WTC11 (cell line): ENCODE measurements around the gene CACNA2D3. TPM values are rescaled to one million over a fixed set of nuclear protein-coding genes. Genes with fewer than 3 reads are reported as not detected.

Experiments
- ATAC-seq: fragments of 200-7000 bp; cut with Tn5 transposase; 2 replicates; pipeline ENCODE4 v1.10.0; 2021; ENCODE audit warnings: mild to moderate bottlenecking, moderate library complexity
- CTCF ChIA-PET: fragments of 300-600 bp; sonication (Branson Sonifier 250); formaldehyde crosslinking; loops from one replicate; lab custom pipeline; 2021; ENCODE audit warnings: antibody characterized with exemption; lab: Charles Lee
- POLR2A ChIA-PET: fragments of 350-600 bp; sonication (Branson Sonifier 250); formaldehyde crosslinking; loops from one replicate; lab custom pipeline; 2021; ENCODE audit warnings: antibody characterized with exemption; lab: Charles Lee
- DNase-seq: peaks from one replicate; pipeline ENCODE4 v3.0.0; 2021; ENCODE audit warnings: low spot score
- H3K27ac Mint-ChIP-seq: 2 replicates; pipeline ENCODE4 v1.8.0; 2021; ENCODE audit warnings: mixed read lengths
- H3K27me3 Mint-ChIP-seq: 2 replicates; pipeline ENCODE4 v1.8.0; 2021; ENCODE audit warnings: low read depth, mild to moderate bottlenecking, moderate library complexity, mixed read lengths
- H3K36me3 Mint-ChIP-seq: 2 replicates; pipeline ENCODE4 v1.8.0; 2021; ENCODE audit warnings: mixed read lengths
- H3K4me1 Mint-ChIP-seq: 2 replicates; pipeline ENCODE4 v1.8.0; 2022; ENCODE audit warnings: mixed read lengths
- H3K4me3 Mint-ChIP-seq: 2 replicates; pipeline ENCODE4 v1.8.0; 2021; ENCODE audit warnings: mild to moderate bottlenecking, moderate library complexity, mixed read lengths
- H3K9me3 Mint-ChIP-seq: 2 replicates; pipeline ENCODE4 v1.8.0; 2021; ENCODE audit warnings: mixed read lengths
- GTF2I ChIP-seq: fragments of 250-450 bp; sonication (Bioruptor Pico); conservative IDR thresholded peaks from 2 replicates; pipeline ENCODE4 v1.4.0; 2021; ENCODE audit warnings: mild to moderate bottlenecking
- HMGA2 ChIP-seq: fragments of 250-450 bp; sonication (Bioruptor Pico); IDR thresholded peaks from 2 replicates; pipeline ENCODE4 v1.4.0; 2021; ENCODE audit warnings: mild to moderate bottlenecking, moderate library complexity
- MYBL2 ChIP-seq: sonication (generic); formaldehyde crosslinking; IDR thresholded peaks from 2 replicates; pipeline ENCODE4 v1.8.1; 2023; ENCODE audit warnings: mild to moderate bottlenecking, moderate library complexity, missing genetic modification reagents
- PRRX2 ChIP-seq: fragments of 250-450 bp; sonication (Bioruptor Pico); IDR thresholded peaks from 2 replicates; pipeline ENCODE4 v1.8.0; 2021; ENCODE audit warnings: mild to moderate bottlenecking
- SMAD4 ChIP-seq: sonication (generic); formaldehyde crosslinking; IDR thresholded peaks from 2 replicates; pipeline ENCODE4 v1.8.0; 2022; ENCODE audit warnings: mild to moderate bottlenecking, missing genetic modification reagents
- ZNF232 ChIP-seq: sonication (generic); formaldehyde crosslinking; IDR thresholded peaks from 2 replicates; pipeline ENCODE4 v1.8.0; 2022; ENCODE audit warnings: mild to moderate bottlenecking, missing genetic modification reagents
- ZNF263 ChIP-seq: sonication (generic); formaldehyde crosslinking; IDR thresholded peaks from 2 replicates; pipeline ENCODE4 v1.8.1; 2022; ENCODE audit warnings: low read depth, mild to moderate bottlenecking, moderate library complexity, missing genetic modification reagents
- ZNF317 ChIP-seq: sonication (generic); formaldehyde crosslinking; IDR thresholded peaks from 2 replicates; pipeline ENCODE4 v1.8.1; 2023; ENCODE audit warnings: low read depth, mild to moderate bottlenecking, moderate library complexity, missing genetic modification reagents, borderline replicate concordance
- total RNA-seq: library from RNA; stranded (reverse); gene quantifications from 3 replicates; pipeline ENCODE4 v1.2.3, GENCODE V29; 2021
- TF ChIP-seq, protein P1 (sequence below): fragments of 250-450 bp; sonication (Bioruptor Pico); IDR thresholded peaks from 2 replicates; pipeline ENCODE4 v1.9.0; 2021; ENCODE audit warnings: mild to moderate bottlenecking, borderline replicate concordance
- TF ChIP-seq, protein P2 (sequence below): fragments of 250-450 bp; sonication (Bioruptor Pico); IDR thresholded peaks from 2 replicates; pipeline ENCODE4 v1.9.0; 2021; ENCODE audit warnings: moderate library complexity, mild to moderate bottlenecking, inconsistent platforms, borderline replicate concordance
- TF ChIP-seq, protein P3 (sequence below): fragments of 200-600 bp; IDR thresholded peaks from 2 replicates; pipeline ENCODE4 v1.8.0; 2022; ENCODE audit warnings: antibody characterized with exemption
- TF ChIP-seq, protein P4 (sequence below): sonication (generic); formaldehyde crosslinking; conservative IDR thresholded peaks from 2 replicates; pipeline ENCODE4 v1.8.1; 2022; ENCODE audit warnings: mild to moderate bottlenecking, missing genetic modification reagents

Gene CACNA2D3
- total RNA-seq, 1 experiment from 2014 or later: 5.0 TPM

DNA sequence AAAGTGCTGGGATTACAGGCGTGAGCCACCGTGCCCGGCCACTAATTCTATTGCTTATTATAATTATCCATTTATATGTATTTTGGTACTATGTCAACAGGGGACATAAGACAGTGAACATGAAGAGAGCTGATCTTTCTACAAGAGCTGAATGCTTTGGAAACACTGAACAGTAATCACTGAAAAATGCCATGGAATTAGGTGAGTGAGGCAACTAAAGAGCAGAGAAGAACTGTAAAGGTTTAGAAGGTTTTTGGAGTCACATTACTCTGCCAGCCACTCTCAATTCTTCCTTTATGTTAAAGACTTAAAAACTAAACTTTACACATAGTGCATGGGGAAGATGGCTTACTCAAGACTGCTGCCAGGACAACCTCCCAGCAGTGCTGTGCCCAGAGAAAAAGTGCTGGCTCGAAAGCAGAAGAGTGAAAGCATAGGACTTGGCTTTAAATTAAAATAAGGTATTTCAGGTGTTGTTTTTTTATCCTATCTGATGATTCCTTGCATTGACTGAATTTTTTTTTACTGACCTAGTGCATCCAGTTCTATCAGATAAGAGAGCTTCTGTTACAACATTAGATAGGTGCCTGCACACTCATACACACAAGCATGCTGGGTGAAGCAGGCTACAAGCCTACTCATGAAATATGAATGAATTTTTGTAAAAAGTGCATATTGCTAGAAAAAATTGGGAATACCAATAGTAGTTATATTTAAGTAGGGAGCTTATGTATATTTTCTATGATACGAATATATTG lies 28.7 kb upstream of the CACNA2D3 start (continued):
- TF ChIP-seq, protein P1, sequence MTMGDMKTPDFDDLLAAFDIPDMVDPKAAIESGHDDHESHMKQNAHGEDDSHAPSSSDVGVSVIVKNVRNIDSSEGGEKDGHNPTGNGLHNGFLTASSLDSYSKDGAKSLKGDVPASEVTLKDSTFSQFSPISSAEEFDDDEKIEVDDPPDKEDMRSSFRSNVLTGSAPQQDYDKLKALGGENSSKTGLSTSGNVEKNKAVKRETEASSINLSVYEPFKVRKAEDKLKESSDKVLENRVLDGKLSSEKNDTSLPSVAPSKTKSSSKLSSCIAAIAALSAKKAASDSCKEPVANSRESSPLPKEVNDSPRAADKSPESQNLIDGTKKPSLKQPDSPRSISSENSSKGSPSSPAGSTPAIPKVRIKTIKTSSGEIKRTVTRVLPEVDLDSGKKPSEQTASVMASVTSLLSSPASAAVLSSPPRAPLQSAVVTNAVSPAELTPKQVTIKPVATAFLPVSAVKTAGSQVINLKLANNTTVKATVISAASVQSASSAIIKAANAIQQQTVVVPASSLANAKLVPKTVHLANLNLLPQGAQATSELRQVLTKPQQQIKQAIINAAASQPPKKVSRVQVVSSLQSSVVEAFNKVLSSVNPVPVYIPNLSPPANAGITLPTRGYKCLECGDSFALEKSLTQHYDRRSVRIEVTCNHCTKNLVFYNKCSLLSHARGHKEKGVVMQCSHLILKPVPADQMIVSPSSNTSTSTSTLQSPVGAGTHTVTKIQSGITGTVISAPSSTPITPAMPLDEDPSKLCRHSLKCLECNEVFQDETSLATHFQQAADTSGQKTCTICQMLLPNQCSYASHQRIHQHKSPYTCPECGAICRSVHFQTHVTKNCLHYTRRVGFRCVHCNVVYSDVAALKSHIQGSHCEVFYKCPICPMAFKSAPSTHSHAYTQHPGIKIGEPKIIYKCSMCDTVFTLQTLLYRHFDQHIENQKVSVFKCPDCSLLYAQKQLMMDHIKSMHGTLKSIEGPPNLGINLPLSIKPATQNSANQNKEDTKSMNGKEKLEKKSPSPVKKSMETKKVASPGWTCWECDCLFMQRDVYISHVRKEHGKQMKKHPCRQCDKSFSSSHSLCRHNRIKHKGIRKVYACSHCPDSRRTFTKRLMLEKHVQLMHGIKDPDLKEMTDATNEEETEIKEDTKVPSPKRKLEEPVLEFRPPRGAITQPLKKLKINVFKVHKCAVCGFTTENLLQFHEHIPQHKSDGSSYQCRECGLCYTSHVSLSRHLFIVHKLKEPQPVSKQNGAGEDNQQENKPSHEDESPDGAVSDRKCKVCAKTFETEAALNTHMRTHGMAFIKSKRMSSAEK (CRISPR knock-in tag): no peak
- TF ChIP-seq GTF2I (no peak), SMAD4 (CRISPR knock-in tag) (no peak), HMGA2 (CRISPR knock-in tag) (no peak), ZNF232 (CRISPR knock-in tag) (no peak), ZNF263 (CRISPR knock-in tag) (no peak)
- TF ChIP-seq, protein P2, sequence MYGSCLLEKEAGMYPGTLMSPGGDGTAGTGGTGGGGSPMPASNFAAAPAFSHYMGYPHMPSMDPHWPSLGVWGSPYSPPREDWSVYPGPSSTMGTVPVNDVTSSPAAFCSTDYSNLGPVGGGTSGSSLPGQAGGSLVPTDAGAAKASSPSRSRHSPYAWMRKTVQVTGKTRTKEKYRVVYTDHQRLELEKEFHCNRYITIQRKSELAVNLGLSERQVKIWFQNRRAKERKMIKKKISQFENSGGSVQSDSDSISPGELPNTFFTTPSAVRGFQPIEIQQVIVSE (CRISPR knock-in tag): no peak
- TF ChIP-seq, protein P3, sequence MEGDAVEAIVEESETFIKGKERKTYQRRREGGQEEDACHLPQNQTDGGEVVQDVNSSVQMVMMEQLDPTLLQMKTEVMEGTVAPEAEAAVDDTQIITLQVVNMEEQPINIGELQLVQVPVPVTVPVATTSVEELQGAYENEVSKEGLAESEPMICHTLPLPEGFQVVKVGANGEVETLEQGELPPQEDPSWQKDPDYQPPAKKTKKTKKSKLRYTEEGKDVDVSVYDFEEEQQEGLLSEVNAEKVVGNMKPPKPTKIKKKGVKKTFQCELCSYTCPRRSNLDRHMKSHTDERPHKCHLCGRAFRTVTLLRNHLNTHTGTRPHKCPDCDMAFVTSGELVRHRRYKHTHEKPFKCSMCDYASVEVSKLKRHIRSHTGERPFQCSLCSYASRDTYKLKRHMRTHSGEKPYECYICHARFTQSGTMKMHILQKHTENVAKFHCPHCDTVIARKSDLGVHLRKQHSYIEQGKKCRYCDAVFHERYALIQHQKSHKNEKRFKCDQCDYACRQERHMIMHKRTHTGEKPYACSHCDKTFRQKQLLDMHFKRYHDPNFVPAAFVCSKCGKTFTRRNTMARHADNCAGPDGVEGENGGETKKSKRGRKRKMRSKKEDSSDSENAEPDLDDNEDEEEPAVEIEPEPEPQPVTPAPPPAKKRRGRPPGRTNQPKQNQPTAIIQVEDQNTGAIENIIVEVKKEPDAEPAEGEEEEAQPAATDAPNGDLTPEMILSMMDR: no peak
- TF ChIP-seq, protein P4, sequence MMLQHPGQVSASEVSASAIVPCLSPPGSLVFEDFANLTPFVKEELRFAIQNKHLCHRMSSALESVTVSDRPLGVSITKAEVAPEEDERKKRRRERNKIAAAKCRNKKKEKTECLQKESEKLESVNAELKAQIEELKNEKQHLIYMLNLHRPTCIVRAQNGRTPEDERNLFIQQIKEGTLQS (CRISPR knock-in tag): no peak

DNA sequence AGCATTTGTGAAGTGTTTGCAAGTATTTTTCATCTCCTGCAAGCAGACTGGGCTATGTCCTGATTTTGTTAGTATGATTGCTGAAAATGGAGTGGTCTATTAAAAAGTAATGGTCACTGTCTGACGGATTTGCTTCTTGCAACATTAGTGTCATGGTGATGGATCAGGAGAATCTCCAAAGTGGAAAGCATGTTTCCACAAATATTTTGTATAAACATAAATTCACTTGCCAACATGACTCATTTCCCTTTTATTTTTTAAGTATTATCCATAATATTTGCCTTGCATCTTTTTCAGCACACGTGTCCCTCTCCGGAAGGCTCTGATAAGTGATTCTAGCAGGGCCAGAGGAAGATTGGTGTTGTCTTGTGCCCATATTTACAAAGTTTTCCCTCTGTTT lies 27.4 kb upstream of the CACNA2D3 start:
- no peaks in the 10 kb centered on the region for H3K36me3 Mint-ChIP-seq
- TF ChIP-seq ZNF317 (CRISPR knock-in tag) (no peak), PRRX2 (CRISPR knock-in tag) (no peak), MYBL2 (no peak)
- TF ChIP-seq, protein P1 (CRISPR knock-in tag): no peak
- peaks cover 23% of the 10 kb centered on the region for H3K4me1 Mint-ChIP-seq
- H3K27ac Mint-ChIP-seq: no peak overlapping the region
- CTCF ChIA-PET: interaction anchor here (1.6 kb wide), 1 partner anchor 16 kb away, joined by 4 read pairs; no protein-coding TSS in a partner anchor
- H3K9me3 Mint-ChIP-seq: no peaks in the 10 kb centered on the region
- ATAC-seq: no peak
- no peak for DNase-seq
- H3K27me3 Mint-ChIP-seq: 0 out of 2 replicates have a peak, but pooled peaks cover 4% of the 10 kb centered on the region
- no peak overlapping the region for H3K4me3 Mint-ChIP-seq
- POLR2A ChIA-PET: no interaction called here
